Measurements from ENCODE around the gene FAM20A.
"Not testable (repeated sequence)": the region's sequence is repeated elsewhere in the genome, so short reads cannot be mapped to it uniquely, and the experiment has no call there.

The FAM20A gene

GRCh38 chr17:68587847-68588246 lies 13.3 kb downstream of the FAM20A start:
- H3K27ac ChIP-seq = no peak overlapping the region; the same call in 1 of the 2 replicates
- TF ChIP-seq CTCF (conservative IDR thresholded peaks at IDR 0.05) = no peak

GRCh38 chr17:68587026-68587425 lies 14.1 kb downstream of the FAM20A start:
- TF ChIP-seq CTCF (conservative IDR thresholded peaks at IDR 0.05) = no peak
- no peak overlapping the region for H3K27ac ChIP-seq

GRCh38 chr17:68585643-68586042 lies 15.5 kb downstream of the FAM20A start:
- TF ChIP-seq CTCF (conservative IDR thresholded peaks at IDR 0.05) = no peak
- no peak overlapping the region for H3K27ac ChIP-seq

GRCh38 chr17:68584581-68585303 lies 16.4 kb downstream of the FAM20A start:
- no peak for TF ChIP-seq CTCF (conservative IDR thresholded peaks at IDR 0.05)
- no peak overlapping the region for H3K27ac ChIP-seq

- H3K27ac ChIP-seq = not testable (repeated sequence)
These were observed 18.3 kb downstream of the FAM20A start for GRCh38 chr17:68582867-68583266.

GRCh38 chr17:68581863-68582645 lies 19.1 kb downstream of the FAM20A start:
- no peak overlapping the region for H3K27ac ChIP-seq
- no peak for TF ChIP-seq CTCF (conservative IDR thresholded peaks at IDR 0.05)

GRCh38 chr17:68580236-68580770 lies 20.9 kb downstream of the FAM20A start:
- no peak for TF ChIP-seq CTCF (conservative IDR thresholded peaks at IDR 0.05)
- H3K27ac ChIP-seq = no peak overlapping the region
